Cardiac fibroblast (primary cell): ENCODE measurements around the gene CAPN1.

Experiments used
- DNase-seq, 2 donors: peaks; one replicate each; pipeline versions ENCODE4 v3.0.0 to v3.0.0-alpha.2; 2010; ENCODE audit warnings: low read depth in 2 of 2
- H3K4me3 ChIP-seq, 2 donors: replicated peaks in 1 of 2; 1 replicate in 1 of 2; 2 replicates in 1 of 2; pipeline ENCODE4 v1.5.1; 2011; ENCODE audit warnings: low read depth in 2 of 2, low read length in 2 of 2, mild to moderate bottlenecking in 2 of 2, moderate library complexity in 1 of 2
- TF ChIP-seq, protein P1 (sequence below): IDR thresholded peaks from one replicate; pipeline ENCODE4 v1.5.1; 2011; ENCODE audit warnings: low read depth, mild to moderate bottlenecking, low read length, inconsistent platforms

The CAPN1 gene

DNA sequence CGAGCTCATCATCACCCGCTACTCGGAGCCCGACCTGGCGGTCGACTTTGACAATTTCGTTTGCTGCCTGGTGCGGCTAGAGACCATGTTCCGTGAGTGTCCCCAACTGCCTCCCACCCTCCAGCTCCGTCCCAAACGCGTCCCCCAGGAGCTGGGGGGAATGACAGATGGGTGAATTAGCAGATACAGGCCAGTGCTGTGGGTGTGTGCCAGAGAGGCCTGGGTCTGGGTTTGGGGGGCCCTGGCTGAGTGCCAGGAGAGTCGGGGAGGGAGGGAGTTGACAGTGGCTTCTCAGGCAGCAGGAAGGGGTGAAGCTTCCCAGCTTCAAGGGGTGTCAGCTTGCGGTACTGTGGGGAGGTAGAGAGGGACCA is 28.6 kb downstream of the CAPN1 start:
- no peak overlapping the region for H3K4me3 ChIP-seq
- no peak for DNase-seq
- TF ChIP-seq, protein P1, sequence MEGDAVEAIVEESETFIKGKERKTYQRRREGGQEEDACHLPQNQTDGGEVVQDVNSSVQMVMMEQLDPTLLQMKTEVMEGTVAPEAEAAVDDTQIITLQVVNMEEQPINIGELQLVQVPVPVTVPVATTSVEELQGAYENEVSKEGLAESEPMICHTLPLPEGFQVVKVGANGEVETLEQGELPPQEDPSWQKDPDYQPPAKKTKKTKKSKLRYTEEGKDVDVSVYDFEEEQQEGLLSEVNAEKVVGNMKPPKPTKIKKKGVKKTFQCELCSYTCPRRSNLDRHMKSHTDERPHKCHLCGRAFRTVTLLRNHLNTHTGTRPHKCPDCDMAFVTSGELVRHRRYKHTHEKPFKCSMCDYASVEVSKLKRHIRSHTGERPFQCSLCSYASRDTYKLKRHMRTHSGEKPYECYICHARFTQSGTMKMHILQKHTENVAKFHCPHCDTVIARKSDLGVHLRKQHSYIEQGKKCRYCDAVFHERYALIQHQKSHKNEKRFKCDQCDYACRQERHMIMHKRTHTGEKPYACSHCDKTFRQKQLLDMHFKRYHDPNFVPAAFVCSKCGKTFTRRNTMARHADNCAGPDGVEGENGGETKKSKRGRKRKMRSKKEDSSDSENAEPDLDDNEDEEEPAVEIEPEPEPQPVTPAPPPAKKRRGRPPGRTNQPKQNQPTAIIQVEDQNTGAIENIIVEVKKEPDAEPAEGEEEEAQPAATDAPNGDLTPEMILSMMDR, result no peak

DNA sequence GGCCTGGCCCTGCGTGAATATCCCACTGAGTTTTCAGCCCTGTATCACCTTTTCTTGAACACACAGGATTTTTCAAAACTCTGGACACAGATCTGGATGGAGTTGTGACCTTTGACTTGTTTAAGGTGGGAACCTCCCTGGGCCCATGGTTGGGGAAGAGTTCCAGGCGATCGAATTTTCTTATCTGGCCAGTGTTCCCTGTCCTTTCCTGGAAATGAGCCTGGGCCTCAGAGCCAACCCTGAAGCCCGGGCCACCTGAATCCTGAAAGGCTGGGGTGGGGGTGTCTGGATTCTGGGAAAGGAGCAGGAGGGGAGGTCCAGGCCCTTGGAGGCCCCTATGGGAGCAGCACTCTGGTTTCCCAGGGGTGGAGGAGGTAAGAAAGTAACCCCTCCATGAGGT is 29.0 kb downstream of the CAPN1 start:
- TF ChIP-seq, protein P1, result no peak
- DNase-seq, result no peak

DNA sequence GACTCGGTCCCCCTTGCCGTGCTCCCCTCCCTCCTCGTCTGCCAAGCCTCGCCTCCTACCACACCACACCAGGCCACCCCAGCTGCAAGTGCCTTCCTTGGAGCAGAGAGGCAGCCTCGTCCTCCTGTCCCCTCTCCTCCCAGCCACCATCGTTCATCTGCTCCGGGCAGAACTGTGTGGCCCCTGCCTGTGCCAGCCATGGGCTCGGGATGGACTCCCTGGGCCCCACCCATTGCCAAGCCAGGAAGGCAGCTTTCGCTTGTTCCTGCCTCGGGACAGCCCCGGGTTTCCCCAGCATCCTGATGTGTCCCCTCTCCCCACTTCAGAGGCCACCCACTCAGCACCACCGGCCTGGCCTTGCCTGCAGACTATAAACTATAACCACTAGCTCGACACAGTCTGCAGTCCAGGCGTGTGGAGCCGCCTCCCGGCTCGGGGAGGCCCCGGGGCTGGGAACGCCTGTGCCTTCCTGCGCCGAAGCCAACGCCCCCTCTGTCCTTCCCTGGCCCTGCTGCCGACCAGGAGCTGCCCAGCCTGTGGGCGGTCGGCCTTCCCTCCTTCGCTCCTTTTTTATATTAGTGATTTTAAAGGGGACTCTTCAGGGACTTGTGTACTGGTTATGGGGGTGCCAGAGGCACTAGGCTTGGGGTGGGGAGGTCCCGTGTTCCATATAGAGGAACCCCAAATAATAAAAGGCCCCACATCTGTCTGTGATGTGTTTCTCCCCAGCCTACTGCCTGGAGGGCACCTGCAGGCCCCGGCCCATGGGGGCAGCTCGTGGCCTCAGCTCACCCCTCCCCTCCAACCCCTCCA is 29.8 kb downstream of the CAPN1 start:
- DNase-seq, result no peak
- TF ChIP-seq, protein P1, result no peak
- no peak overlapping the region for H3K4me3 ChIP-seq

More for the DNA sequence above, 29.0 kb downstream of the CAPN1 start:
- H3K4me3 ChIP-seq, result no peak overlapping the region

DNA sequence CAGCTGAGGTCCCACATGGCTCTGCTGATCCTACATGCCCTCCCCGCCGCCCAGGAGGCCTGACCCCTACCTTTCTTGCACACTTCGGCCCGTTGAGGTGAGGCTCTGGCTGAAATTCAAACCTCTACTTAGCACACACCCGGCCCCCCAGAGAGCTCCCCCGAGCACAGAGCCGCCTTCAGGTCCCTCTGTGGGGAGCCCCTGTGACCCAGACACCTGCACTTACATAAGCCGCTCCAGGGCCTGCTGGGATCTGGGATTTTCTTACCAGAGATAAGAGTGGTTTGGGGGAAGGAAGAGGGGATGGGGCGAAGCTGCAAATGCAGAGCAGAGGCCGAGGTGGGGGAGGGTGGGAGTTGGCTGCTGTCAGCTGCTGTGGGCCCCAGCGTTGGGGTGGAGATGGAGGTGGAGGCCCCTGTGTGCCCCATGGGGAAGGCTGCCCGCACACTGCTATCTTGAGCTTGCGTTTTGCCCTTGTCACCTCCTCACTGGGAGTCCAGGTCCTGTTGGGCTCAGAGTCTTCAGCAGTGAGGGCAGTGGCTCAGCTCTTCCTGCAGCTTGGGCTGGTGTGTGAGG is 30.6 kb downstream of the CAPN1 start:
- DNase-seq, result peak in 1 of 2 donors; percentile 18
- TF ChIP-seq, protein P1, result no peak
- no peak overlapping the region for H3K4me3 ChIP-seq

DNA sequence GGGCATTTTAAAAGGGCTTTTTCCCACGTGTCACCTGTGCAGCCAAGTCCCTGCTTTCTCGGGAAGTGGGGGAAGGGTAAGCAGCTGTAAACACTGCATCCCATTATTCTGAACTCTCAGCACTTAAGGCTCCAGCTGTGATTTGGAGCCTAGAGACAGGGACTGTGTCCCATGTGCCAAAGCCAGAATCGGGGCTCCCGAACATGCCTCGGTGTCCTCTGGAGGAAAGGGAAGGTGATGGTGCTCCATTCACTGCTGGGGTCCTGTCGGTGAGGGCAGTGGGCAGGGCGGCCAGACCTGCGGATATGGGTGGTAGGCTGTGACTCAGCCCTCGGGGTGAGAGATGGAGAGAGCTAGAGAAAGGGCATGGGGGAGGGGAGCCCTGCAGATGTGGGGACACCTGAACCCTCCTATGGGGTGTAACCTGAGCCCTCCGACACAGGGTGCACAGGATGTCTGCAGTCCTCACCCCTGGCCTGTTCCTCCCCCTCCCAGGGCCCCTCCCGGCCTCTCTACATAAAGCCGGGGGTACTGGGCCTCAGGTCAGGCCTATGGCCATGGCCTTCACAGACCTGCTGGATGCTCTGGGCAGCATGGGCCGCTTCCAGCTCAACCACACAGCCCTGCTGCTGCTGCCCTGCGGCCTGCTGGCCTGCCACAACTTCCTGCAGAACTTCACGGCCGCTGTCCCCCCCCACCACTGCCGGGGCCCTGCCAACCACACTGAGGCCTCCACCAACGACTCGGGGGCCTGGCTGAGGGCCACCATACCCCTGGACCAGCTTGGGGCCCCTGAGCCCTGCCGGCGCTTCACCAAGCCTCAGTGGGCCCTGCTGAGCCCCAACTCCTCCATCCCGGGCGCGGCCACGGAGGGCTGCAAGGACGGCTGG is 31.8 kb downstream of the CAPN1 start:
- no peak for DNase-seq
- TF ChIP-seq, protein P1, result no peak
- no peak overlapping the region for H3K4me3 ChIP-seq

DNA sequence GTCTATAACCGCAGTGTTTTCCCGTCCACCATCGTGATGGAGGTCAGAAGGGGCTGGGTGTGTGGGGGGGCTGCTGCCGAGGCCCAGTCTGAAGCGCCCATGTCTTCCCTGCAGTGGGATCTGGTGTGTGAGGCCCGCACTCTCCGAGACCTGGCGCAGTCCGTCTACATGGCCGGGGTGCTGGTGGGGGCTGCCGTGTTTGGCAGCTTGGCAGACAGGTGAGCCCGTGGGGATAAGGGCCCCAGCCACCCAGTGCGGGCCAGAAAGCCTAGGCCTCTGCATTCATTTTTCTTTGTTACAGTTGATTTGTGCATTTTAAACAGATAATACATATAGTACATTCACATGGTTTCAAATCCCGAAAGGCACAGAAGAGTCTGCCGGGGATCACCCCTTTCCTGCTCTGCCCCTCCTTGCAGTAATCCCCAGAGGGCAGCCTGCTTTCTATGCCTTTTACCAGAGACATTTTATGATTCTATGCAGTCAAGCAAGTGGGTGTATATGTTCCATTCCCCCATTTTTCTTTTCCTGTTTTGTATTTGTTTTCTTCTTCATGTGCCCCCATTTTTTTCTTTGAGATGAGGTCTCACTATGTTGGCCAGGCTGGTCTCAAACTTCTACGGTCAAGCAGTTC is 32.6 kb downstream of the CAPN1 start:
- H3K4me3 ChIP-seq, result no peak overlapping the region
- TF ChIP-seq, protein P1, result no peak
- DNase-seq, result no peak
